GM18951 (cell line): Measurements from ENCODE around the gene PDILT.
"Not testable (repeated sequence)": the region's sequence is repeated elsewhere in the genome, so short reads cannot be mapped to it uniquely, and the experiment has no call there.

Experiments
- POLR2A ChIP-seq: IDR thresholded peaks from 4 replicates; pipeline ENCODE4 v1.6.1; 2011; ENCODE audit warnings: mild to moderate bottlenecking; ENCODE audit not compliant: insufficient read length, insufficient read depth; ENCODE audit errors: extremely low read depth
- in situ Hi-C: fragments of 300-500 bp; cut with MboI; formaldehyde crosslinking; loops from one replicate; pipeline ENCODE4 v1.12.0; 2022; ENCODE audit warnings: low sequenced_read_pairs, mixed read lengths, inconsistent platforms; ENCODE audit not compliant: unreplicated experiment

The PDILT gene

GRCh38 chr16:20333120-20333519 is 71.4 kb downstream of the PDILT start:
- TF ChIP-seq POLR2A: no peak

GRCh38 chr16:20332411-20332810 is 72.1 kb downstream of the PDILT start:
- in situ Hi-C loops: no loop called here
- TF ChIP-seq POLR2A: no peak

More at GRCh38 chr16:20333120-20333519, 71.4 kb downstream of the PDILT start:
- in situ Hi-C loops: no loop called here

GRCh38 chr16:20331635-20332034 is 72.9 kb downstream of the PDILT start:
- no peak for TF ChIP-seq POLR2A
- in situ Hi-C loops: no loop called here

- in situ Hi-C loops: no loop called here
Measured at GRCh38 chr16:20329392-20330138, 75.0 kb downstream of the PDILT start.

GRCh38 chr16:20327444-20328041 is 77.0 kb downstream of the PDILT start, which contains the start of gene GP2:
Gene GP2, minus strand, starts transcription at chr16:20327513. Its CDS starts 1,082 bp downstream, at chr16:20326431.
- no peak for TF ChIP-seq POLR2A
- in situ Hi-C loops: no loop called here

More at GRCh38 chr16:20329392-20330138, 75.0 kb downstream of the PDILT start:
- TF ChIP-seq POLR2A: no peak

- in situ Hi-C loops: no loop called here
- no peak for TF ChIP-seq POLR2A
Measured at GRCh38 chr16:20326321-20326720, 78.2 kb downstream of the PDILT start.

- no peak for TF ChIP-seq POLR2A
- in situ Hi-C loops: no loop called here
Measured at GRCh38 chr16:20325005-20325404, 79.5 kb downstream of the PDILT start.

- TF ChIP-seq POLR2A: no peak
- in situ Hi-C loops: no loop called here
Measured at GRCh38 chr16:20323591-20324117, 80.9 kb downstream of the PDILT start.

- in situ Hi-C loops: no loop called here
- TF ChIP-seq POLR2A: no peak
Measured at GRCh38 chr16:20322696-20323095, 81.8 kb downstream of the PDILT start.

GRCh38 chr16:20321671-20322070 is 82.9 kb downstream of the PDILT start:
- in situ Hi-C loops: no loop called here
- no peak for TF ChIP-seq POLR2A

- in situ Hi-C loops: not testable (repeated sequence)
Measured at GRCh38 chr16:20321051-20321450, 83.5 kb downstream of the PDILT start.

GRCh38 chr16:20320592-20320991 is 83.9 kb downstream of the PDILT start:
- TF ChIP-seq POLR2A: no peak
- in situ Hi-C loops: no loop called here

GRCh38 chr16:20320178-20320577 is 84.4 kb downstream of the PDILT start:
- in situ Hi-C loops: no loop called here
- no peak for TF ChIP-seq POLR2A

- TF ChIP-seq POLR2A: no peak
- in situ Hi-C loops: no loop called here
Measured at GRCh38 chr16:20319406-20319805, 85.1 kb downstream of the PDILT start.

- in situ Hi-C loops: no loop called here
- no peak for TF ChIP-seq POLR2A
Measured at GRCh38 chr16:20318437-20318836, 86.1 kb downstream of the PDILT start.
